Neuron (in vitro differentiated cells): ENCODE measurements around the gene ID2.

Source experiments
- H2AFZ ChIP-seq: one replicate; pipeline ENCODE4 v1.6.1; 2013; ENCODE audit warnings: low read depth, mild to moderate bottlenecking, inconsistent platforms, low read length, moderate library complexity
- H3K27me3 ChIP-seq: one replicate; pipeline ENCODE4 v1.6.1; 2013; ENCODE audit warnings: low read length; ENCODE audit not compliant: insufficient read depth
- H3K36me3 ChIP-seq: one replicate; pipeline ENCODE4 v1.6.1; 2013; ENCODE audit warnings: low read length; ENCODE audit not compliant: insufficient read depth
- H3K4me1 ChIP-seq: one replicate; pipeline ENCODE4 v1.6.1; 2013; ENCODE audit warnings: low read length; ENCODE audit not compliant: insufficient read depth
- H3K4me3 ChIP-seq: 2 replicates; pipeline ENCODE4 v1.5.1; 2013; ENCODE audit warnings: mild to moderate bottlenecking, low read length, moderate library complexity
- H3K9me3 ChIP-seq: one replicate; pipeline ENCODE4 v1.6.1; 2013; ENCODE audit warnings: low read length

The ID2 gene

DNA sequence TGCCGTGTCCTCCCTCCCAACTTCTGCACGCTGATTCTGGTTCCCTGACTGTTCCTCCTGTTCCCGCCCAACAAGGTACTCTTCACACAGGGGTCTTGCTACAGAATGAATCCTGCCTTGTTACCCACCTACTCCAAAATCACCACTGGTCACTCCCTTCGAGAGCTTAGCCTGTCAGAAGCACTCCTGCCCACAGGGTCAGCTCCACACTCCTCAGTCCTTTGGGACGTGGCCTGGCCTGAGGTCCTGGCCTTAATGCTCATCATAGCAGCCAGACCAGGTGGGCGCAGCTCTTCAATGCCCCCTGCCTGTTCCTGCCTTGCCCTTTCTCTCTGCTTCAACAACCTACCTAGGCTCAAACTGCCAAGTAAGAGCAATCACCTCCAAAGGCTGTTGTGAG lies 27.8 kb upstream of the ID2 start:
- Histone ChIP-seq H3K4me1 (peaks cover 14% of the 10 kb centered on the region), H2AFZ (no peak overlapping the region), H3K4me3 (no peak overlapping the region), H3K9me3 (peaks cover 3% of the 10 kb centered on the region), H3K36me3 (no peaks in the 10 kb centered on the region), H3K27me3 (no peaks in the 10 kb centered on the region)

DNA sequence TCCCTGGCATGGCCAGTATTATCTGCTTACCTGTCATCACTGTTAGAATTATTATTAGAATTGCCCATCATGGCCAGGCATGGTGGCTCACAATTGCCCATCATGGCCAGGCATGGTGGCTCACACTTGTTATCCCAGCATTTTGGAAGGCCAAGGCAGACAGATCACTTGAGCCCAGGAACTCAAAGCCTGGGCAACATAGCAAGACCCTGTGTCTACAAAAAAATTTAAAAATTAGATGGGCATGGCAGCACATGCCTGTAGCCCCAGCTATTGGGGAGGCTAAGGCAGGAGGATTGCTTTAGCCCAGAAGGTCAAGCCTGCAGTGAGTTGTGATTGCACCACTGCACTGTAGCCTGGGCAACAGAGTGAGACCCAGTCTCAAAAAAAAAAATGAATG lies 27.4 kb upstream of the ID2 start:
- Histone ChIP-seq H3K36me3 (no peaks in the 10 kb centered on the region), H3K4me1 (peaks cover 14% of the 10 kb centered on the region), H3K27me3 (no peaks in the 10 kb centered on the region), H3K9me3 (peaks cover 3% of the 10 kb centered on the region), H2AFZ (no peak overlapping the region), H3K4me3 (no peak overlapping the region)

DNA sequence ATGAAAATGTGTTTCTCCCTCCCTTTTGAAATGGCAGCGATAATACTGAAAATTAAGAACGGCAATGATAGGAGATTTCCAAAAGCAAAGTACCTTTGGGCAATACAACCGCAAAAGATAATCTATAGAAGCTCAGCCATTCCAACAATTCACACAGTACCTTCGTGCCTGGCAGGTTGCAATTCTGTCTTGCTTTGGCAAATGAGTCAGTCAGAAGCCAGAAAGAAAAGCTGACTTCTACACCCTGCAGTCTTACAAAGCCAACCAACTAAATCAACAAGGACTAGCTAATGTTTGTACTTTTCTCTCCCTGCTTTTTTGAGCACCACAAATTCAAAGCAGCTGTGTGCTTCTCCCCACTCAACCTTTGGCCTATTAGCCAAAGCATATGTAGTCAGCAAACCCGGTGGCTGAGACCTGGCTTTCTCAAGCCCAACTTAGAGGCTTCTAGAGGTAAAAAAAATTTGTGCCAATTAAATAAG lies 25.7 kb upstream of the ID2 start:
- Histone ChIP-seq H2AFZ (no peak overlapping the region), H3K4me3 (no peak overlapping the region), H3K36me3 (no peaks in the 10 kb centered on the region), H3K4me1 (peaks cover 14% of the 10 kb centered on the region), H3K27me3 (no peaks in the 10 kb centered on the region), H3K9me3 (peaks cover 3% of the 10 kb centered on the region)

DNA sequence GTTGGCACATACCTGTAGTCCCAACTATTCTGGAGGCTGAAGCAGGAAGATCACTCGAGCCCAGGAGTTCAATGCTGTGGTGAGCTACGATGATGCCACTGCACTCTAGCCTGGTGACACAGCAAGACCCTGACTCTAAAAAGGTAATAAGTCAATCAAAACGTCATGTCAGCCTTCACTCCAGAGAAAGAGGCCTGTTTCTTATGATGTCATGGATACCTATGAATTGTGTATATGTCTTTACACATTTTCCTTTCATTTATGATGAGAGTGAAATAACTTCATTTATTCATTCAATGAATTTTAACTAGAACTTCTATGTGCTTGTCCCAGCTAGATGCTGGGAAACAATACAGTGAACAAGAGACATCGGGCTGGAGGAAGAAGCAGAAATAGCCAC lies 25.0 kb upstream of the ID2 start:
- H3K9me3 ChIP-seq, result peaks cover 3% of the 10 kb centered on the region
- H3K27me3 ChIP-seq, result no peaks in the 10 kb centered on the region
- H3K4me3 ChIP-seq, result no peak overlapping the region
- H3K4me1 ChIP-seq, result peaks cover 14% of the 10 kb centered on the region
- no peaks in the 10 kb centered on the region for H3K36me3 ChIP-seq
- no peak overlapping the region for H2AFZ ChIP-seq

DNA sequence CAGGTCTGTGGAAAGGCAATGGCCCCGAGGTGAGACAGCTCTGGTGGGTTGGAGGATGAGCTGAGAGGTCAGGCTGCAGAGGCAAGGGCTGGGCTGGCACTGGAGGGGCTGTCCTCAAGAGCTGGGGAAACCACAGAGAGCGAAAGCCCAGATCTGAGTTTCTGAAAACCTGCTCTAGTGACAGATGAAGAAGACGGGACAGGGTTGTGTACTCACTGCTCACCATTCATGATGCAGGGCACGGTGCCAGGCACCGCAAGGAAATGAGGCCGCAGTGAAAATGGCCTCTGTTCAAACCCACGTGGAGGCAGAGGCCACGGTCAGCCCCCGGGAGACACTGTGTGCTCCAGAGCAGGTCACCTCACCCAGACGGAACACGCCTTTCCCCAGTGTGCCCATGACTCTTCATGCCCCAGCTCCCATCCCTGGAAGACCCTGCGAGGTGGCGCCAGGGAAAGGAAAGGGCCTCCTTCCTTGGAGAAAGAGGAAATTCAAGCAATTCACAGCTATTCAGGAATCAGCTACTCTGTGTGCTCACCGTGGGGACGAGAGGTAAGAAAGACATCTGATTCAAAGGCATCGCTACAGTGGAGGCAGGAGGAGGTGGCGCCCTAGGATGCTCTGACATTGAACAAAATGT lies 24.3 kb upstream of the ID2 start:
- Histone ChIP-seq H3K9me3 (no peaks in the 10 kb centered on the region), H3K36me3 (no peaks in the 10 kb centered on the region), H3K4me1 (peaks cover 14% of the 10 kb centered on the region), H3K27me3 (no peaks in the 10 kb centered on the region), H2AFZ (no peak overlapping the region), H3K4me3 (no peak overlapping the region)

DNA sequence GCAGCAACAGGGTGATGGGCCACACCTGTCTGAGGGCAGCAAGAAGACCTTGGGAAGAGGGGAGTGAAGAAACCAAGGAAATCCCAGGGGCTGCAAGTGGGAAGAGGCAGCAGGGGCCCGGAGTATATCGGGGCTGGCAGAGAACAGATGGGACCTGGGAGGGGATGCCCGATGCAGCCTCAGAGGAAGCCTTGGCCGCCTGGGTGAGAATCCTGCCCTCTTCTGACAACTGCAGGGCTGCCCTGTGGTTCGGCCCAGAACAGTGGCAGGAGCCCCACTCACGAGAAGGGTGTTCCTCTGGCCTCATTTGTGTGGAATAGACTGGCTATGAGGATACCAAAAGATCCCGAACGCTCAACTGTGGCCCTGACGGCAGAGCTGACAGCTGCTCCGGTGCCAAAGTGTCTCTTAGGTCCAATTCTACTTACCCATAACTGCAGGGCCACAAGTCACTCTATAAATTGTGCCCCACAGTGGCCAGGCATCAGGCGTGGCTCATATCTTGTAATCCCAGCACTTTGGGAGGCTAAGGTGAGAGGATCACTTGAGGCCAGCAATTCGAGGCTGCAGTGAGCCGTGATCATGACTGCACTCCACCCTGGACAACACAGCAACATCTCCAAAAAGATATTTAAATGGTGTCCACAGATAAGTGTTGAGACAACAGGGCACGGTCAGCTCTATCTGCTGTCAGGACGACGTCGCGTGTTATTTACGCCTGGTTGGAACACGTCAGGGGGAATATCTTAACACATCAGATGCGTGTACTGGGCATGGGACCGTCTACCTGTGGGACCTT lies 23.6 kb upstream of the ID2 start:
- no peaks in the 10 kb centered on the region for H3K36me3 ChIP-seq
- no peak overlapping the region for H2AFZ ChIP-seq
- H3K9me3 ChIP-seq, result no peaks in the 10 kb centered on the region
- no peak overlapping the region for H3K4me3 ChIP-seq
- no peaks in the 10 kb centered on the region for H3K27me3 ChIP-seq
- H3K4me1 ChIP-seq, result peaks cover 11% of the 10 kb centered on the region

DNA sequence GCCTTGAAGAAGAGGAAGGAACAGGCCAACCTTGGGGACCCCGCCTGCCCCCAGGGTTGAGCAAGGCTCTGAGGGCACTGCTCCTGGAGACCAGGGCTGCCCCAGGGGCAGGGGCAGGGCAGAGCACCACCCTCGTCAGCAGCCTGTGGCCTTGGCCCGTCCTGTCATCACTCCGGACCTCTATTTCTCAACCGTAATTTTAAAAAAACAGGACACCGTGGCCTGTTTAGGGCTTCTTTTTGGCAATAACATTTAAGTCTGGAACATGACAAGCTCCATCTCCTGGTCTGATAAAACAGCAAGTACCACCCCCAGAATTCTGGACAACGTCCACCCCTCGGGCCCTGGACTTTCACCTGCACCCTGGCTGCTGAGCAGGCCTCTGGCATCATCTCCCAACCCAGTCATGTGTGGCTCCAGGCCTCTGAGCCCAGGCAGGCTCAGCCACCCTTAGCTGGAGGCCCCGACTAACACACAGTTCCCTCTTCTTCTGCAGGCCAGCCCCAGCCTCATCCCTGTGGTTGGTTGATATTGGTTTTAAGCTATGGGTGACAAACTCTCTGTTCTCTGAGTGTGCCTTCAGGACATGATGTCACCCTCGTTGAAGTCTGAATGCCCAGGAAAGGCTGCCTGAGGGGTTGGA lies 22.6 kb upstream of the ID2 start:
- no peak overlapping the region for H3K4me3 ChIP-seq
- peaks cover 1% of the 10 kb centered on the region for H3K4me1 ChIP-seq
- no peak overlapping the region for H2AFZ ChIP-seq
- no peaks in the 10 kb centered on the region for H3K27me3 ChIP-seq
- no peaks in the 10 kb centered on the region for H3K9me3 ChIP-seq
- H3K36me3 ChIP-seq, result no peaks in the 10 kb centered on the region

DNA sequence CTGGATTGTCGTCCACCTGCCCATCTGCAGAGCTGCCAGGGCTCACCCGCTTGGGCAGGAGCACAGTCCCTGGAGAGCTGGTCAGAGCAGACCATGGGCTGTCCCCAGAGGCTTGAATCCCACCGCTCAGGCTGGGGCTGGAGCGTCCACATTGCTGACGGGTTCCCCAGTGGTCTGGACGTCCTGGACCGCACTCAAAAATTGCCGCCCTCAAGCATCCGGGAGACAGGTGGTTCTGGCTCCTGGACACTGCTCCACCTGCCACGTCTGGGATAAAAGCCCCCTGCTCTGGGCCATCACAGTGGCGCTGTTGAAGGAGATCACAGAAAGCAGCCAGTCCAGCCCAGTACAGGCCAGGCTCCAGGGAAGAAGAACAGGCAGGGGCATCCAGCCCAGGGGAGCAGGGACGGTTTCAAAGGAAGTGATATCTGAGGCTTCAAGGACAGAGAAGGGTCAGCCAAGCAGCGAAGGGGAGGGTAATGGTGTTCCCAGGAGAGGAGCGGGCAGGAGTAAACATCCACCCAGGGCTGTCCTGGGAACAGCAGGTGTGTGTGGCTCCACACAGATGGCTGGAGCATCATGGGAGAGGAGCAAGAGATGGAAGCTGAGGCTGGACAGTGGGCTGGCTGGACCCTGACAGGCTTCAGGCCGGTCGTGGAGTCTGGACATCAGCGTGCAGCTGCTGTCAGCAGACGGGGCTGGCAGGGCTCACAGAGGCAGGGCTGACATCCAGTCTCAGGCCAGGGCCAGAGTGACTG lies 21.9 kb upstream of the ID2 start:
- no peaks in the 10 kb centered on the region for H3K27me3 ChIP-seq
- no peak overlapping the region for H3K4me3 ChIP-seq
- no peak overlapping the region for H2AFZ ChIP-seq
- no peaks in the 10 kb centered on the region for H3K9me3 ChIP-seq
- H3K4me1 ChIP-seq, result no peaks in the 10 kb centered on the region
- no peaks in the 10 kb centered on the region for H3K36me3 ChIP-seq

DNA sequence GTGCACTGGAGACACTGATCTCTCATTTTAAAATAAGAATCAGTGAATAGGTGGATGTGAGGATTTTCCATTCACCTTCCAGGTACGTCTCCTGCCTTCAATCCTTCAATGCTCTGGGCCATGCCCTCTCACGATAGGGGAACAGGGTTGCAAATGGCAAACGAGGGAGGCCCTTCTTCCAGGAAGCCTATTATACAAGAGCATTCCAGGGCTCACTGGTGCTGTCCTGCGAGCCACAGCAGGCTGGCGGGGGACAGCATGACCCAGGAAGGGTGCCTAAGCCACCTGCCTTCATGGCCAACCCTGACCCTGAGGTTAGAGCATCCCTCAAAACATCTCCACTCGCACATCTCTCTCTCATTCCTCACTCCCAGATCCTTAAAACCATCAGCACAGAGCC lies 20.6 kb upstream of the ID2 start:
- Histone ChIP-seq H3K9me3 (no peaks in the 10 kb centered on the region), H3K4me1 (no peaks in the 10 kb centered on the region), H3K27me3 (no peaks in the 10 kb centered on the region), H3K36me3 (no peaks in the 10 kb centered on the region), H2AFZ (no peak overlapping the region), H3K4me3 (no peak overlapping the region)

DNA sequence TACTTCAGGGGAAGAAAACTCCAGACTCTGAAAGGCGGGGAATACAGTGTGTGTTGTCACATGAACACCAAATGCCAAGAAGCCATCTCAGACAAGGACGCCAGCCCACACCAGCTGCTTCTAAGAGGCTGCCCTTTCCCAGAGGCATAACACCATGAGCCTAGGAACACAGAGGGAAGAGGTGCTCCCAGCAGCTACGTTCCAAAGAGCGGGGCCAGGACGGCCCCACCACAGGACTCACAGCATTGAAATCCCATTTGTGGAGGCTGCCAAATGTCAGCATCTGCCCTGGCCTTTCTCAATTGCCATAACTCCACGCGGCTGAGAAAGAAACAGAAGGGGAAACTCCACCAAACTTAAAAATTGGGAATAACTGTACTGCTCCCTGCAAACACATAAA lies 20.1 kb upstream of the ID2 start:
- Histone ChIP-seq H3K9me3 (no peaks in the 10 kb centered on the region), H3K36me3 (no peaks in the 10 kb centered on the region), H3K4me3 (no peak overlapping the region), H2AFZ (no peak overlapping the region), H3K27me3 (no peaks in the 10 kb centered on the region), H3K4me1 (no peaks in the 10 kb centered on the region)

DNA sequence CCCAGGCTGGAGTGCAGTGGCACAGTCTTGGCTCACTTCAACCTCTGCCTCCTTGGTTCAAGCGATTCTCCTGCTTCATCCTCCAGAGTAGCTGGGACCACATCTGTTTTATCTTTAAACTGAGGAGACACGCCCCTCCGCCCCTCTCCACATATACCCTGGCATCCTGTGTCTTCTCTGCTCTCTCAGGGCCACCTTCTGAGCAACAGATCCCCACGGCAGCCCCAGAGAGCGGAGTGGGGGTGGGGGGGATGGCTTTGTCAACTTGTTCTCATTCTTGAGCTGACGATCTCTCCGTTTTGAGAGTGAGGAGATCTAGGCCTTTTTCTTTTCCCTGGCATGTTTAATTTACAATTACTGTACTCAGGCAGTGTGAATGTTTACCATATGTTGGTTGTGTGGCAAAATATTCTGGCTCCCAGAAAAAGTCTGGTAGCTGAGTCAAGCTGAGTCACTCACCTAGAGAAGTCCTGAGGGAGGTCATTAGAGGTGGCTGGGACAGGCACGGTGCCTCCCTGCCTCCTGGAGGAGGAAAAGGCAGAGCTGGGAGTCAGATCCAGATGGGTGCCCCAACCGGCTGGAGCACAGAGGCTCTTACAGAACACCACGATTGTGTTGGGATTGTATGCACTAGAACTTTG lies 19.5 kb upstream of the ID2 start:
- no peaks in the 10 kb centered on the region for H3K4me1 ChIP-seq
- H3K9me3 ChIP-seq, result no peaks in the 10 kb centered on the region
- no peaks in the 10 kb centered on the region for H3K27me3 ChIP-seq
- H3K36me3 ChIP-seq, result no peaks in the 10 kb centered on the region
- no peak overlapping the region for H3K4me3 ChIP-seq
- no peak overlapping the region for H2AFZ ChIP-seq

DNA sequence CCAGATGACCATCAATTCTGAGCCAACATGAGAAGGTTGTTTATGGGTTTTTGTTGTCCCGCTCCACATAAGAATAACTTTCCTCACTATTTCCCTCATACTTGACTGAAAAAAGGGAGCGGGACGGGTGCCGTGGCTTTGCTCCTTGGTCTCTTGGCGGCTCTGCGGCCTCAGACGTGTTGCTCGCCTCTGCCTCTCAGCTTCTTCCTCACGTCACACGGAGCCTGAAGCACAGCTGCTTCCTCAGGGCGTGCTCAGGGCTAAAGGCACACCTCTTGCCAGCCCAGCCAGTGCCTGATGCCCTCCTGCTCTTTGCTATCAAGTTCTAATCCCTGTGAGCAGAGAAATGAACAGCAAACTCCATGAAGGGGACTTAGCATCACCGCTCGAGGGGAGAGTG lies 17.9 kb upstream of the ID2 start:
- Histone ChIP-seq H3K9me3 (peaks cover 3% of the 10 kb centered on the region), H3K4me1 (no peaks in the 10 kb centered on the region), H2AFZ (no peak overlapping the region), H3K36me3 (no peaks in the 10 kb centered on the region), H3K27me3 (no peaks in the 10 kb centered on the region), H3K4me3 (no peak overlapping the region)
